Endothelial cell of umbilical vein (primary cell): Measurements from ENCODE around the gene CCSER2. TPM values are rescaled to one million over a fixed set of nuclear protein-coding genes. Genes with fewer than 3 reads are reported as not detected.

Experiments used
- BruUV-seq: library from RNA; stranded (reverse); fragments of 400-500 nt; replicated peaks from 2 replicates; lab custom pipeline; 2021; lab: Mats Ljungman, UMichigan
- CTCF ChIA-PET: fragments of 300-600, 350-600 bp; sonication (Branson Sonifier 250); formaldehyde crosslinking; loops from one replicate; lab custom pipeline; 2021; ENCODE audit warnings: antibody characterized with exemption, inconsistent platforms; lab: Charles Lee
- POLR2A ChIA-PET: fragments of 300-600, 350-600 bp; sonication (Branson Sonifier 250); formaldehyde crosslinking; loops from one replicate; lab custom pipeline; 2021; ENCODE audit warnings: antibody characterized with exemption, inconsistent platforms; lab: Charles Lee
- DNase-seq: peaks from one replicate; pipeline ENCODE4 v3.0.0-alpha.2; 2011; ENCODE audit warnings: low read depth, low spot score
- FAIRE-seq: peaks from 2 replicates; lab custom pipeline; 2011; peaks lifted over from hg19 to GRCh38; lab: Jason Lieb, UNC
- H2AFZ ChIP-seq: 2 replicates; pipeline ENCODE4 v1.6.0; 2012; ENCODE audit warnings: low read depth, low read length, control low read depth, inconsistent platforms
- H3K27ac ChIP-seq: 2 replicates; pipeline ENCODE4 v1.5.1; 2011; ENCODE audit warnings: low read depth, mild to moderate bottlenecking, control low read depth, low read length, moderate library complexity; ENCODE audit not compliant: insufficient read depth
- H3K27me3 ChIP-seq, 2 experiments: 2 replicates each; pipeline versions ENCODE4 v1.6.0 to v1.6.1; 2011; ENCODE audit warnings: low read length in 2 of 2, mixed read lengths in 1 of 2; ENCODE audit not compliant: control insufficient read depth in 2 of 2, insufficient read depth in 2 of 2
- H3K36me3 ChIP-seq, 2 experiments: 2 replicates in 1 of 2; 3 replicates in 1 of 2; pipeline ENCODE4 v1.5.1; 2011; ENCODE audit warnings: low read length in 2 of 2, mild to moderate bottlenecking in 1 of 2, moderate library complexity in 1 of 2; ENCODE audit not compliant: control insufficient read depth in 2 of 2, insufficient read depth in 2 of 2; ENCODE audit errors: extremely low read depth in 1 of 2
- H3K4me1 ChIP-seq: 3 replicates; pipeline ENCODE4 v1.5.1; 2011; ENCODE audit warnings: mild to moderate bottlenecking, low read length; ENCODE audit not compliant: control insufficient read depth, insufficient read depth; ENCODE audit errors: extremely low read depth
- H3K4me2 ChIP-seq: 2 replicates; pipeline ENCODE4 v1.6.1; 2011; ENCODE audit warnings: low read length, control low read depth, mixed read lengths; ENCODE audit not compliant: insufficient read depth
- H3K4me3 ChIP-seq, 3 experiments: fragments of 200-600 bp in 1 of 3; sonication (generic), shearing (Covaris generic) in 1 of 3; replicated peaks in 1 of 3; 2 replicates each; pipeline ENCODE4 v1.5.1; 2011 to 2016; ENCODE audit warnings: control low read depth in 3 of 3, low read length in 3 of 3, mild to moderate bottlenecking in 2 of 3, inconsistent platforms in 1 of 3, low read depth in 1 of 3, moderate library complexity in 1 of 3; ENCODE audit not compliant: insufficient read depth in 1 of 3
- H3K79me2 ChIP-seq: 2 replicates; pipeline ENCODE4 v1.6.0; 2012; ENCODE audit warnings: low read length, inconsistent platforms; ENCODE audit not compliant: control insufficient read depth, insufficient read depth
- H3K9ac ChIP-seq: replicated peaks from 2 replicates; pipeline ENCODE3; 2011; ENCODE audit warnings: low read length, control low read depth; ENCODE audit not compliant: insufficient read depth; ENCODE audit errors: extremely low read depth
- H3K9me1 ChIP-seq: replicated peaks from 3 replicates; pipeline ENCODE4 v1.6.0; 2011; ENCODE audit warnings: mild to moderate bottlenecking, low read length; ENCODE audit not compliant: control insufficient read depth, insufficient read depth; ENCODE audit errors: extremely low read depth
- H3K9me3 ChIP-seq: replicated peaks from 2 replicates; pipeline ENCODE4 v1.5.1; 2012; ENCODE audit warnings: low read length, inconsistent platforms; ENCODE audit not compliant: control insufficient read depth, insufficient read depth
- H4K20me1 ChIP-seq: replicated peaks from 2 replicates; pipeline ENCODE3; 2011; ENCODE audit warnings: mild to moderate bottlenecking, low read length; ENCODE audit not compliant: control insufficient read depth, insufficient read depth; ENCODE audit errors: extremely low read depth
- EZH2 ChIP-seq: IDR thresholded peaks from 2 replicates; pipeline ENCODE4 v1.6.1; 2012; ENCODE audit warnings: borderline replicate concordance, low read depth, mild to moderate bottlenecking, moderate library complexity, low read length, inconsistent platforms; ENCODE audit not compliant: severe bottlenecking
- FOS ChIP-seq: IDR thresholded peaks from 2 replicates; pipeline ENCODE4 v1.6.1; 2011; ENCODE audit warnings: mild to moderate bottlenecking, low read length, moderate library complexity, borderline replicate concordance; ENCODE audit not compliant: insufficient read depth
- GATA2 ChIP-seq: IDR thresholded peaks from 2 replicates; pipeline ENCODE4 v1.7.0; 2011; ENCODE audit warnings: low read depth, mild to moderate bottlenecking, moderate library complexity, mixed read lengths, low read length; ENCODE audit not compliant: insufficient read length, insufficient read depth
- JUN ChIP-seq: IDR thresholded peaks from 2 replicates; pipeline ENCODE4 v1.6.1; 2011; ENCODE audit warnings: borderline replicate concordance, low read depth; ENCODE audit not compliant: insufficient read length, insufficient read depth
- MYC ChIP-seq: IDR thresholded peaks from one replicate; pipeline ENCODE4 v1.6.1; 2011; ENCODE audit warnings: mild to moderate bottlenecking, low read depth, low read length
- POLR2A ChIP-seq: IDR thresholded peaks from 2 replicates; pipeline ENCODE4 v1.6.1; 2012; ENCODE audit warnings: low read depth, mild to moderate bottlenecking, control low read depth, low read length
- POLR2AphosphoS5 ChIP-seq: IDR thresholded peaks from 2 replicates; pipeline ENCODE4 v1.6.1; 2012; ENCODE audit warnings: low read depth, mild to moderate bottlenecking, control low read depth, low read length, moderate library complexity; ENCODE audit not compliant: insufficient read depth
- dilution Hi-C: fragments of 300-500 bp; cut with MboI; formaldehyde crosslinking; loops from one replicate; pipeline ENCODE4 v1.15.0; 2019; ENCODE audit warnings: low sequenced_read_pairs; ENCODE audit not compliant: extremely low pct_ligation_motif_present
- intact Hi-C: fragments of 100-400 bp; cut with micrococcal nuclease; formaldehyde crosslinking; loops from one replicate; pipeline ENCODE4 v1.10.0; 2022
- polyA plus RNA-seq, 4 experiments: library from polyadenylated mRNA; depleted of rRNA in 3 of 4; stranded (reverse) in 3 of 4; unstranded in 1 of 4; fragments of >200 nt; gene quantifications; 2 replicates each; pipeline versions ENCODE4 v1.2.1 to v1.2.3, GENCODE V29; 2011 to 2012; ENCODE audit warnings: missing spikeins in 1 of 4
- total RNA-seq: library from RNA; stranded (reverse); gene quantifications from 2 replicates; pipeline ENCODE4 v1.2.3, GENCODE V29; 2021
- TF ChIP-seq, protein P1 (sequence below), 2 donors: IDR thresholded peaks; 1 replicate in 1 of 2; 2 replicates in 1 of 2; pipeline ENCODE4 v1.5.1; 2011; ENCODE audit warnings: low read length in 2 of 2, mild to moderate bottlenecking in 2 of 2, moderate library complexity in 2 of 2, control low read depth in 1 of 2, inconsistent platforms in 1 of 2, low read depth in 1 of 2; ENCODE audit not compliant: insufficient read depth in 1 of 2; ENCODE audit errors: extremely low read depth in 1 of 2
- TF ChIP-seq, protein P2 (sequence below): IDR thresholded peaks from 2 replicates; pipeline ENCODE4 v1.6.1; 2011; ENCODE audit not compliant: insufficient read depth, insufficient read length

CCSER2 gene
- total and polyA plus RNA-seq, 2 donors (not counting 3 experiments of a cell fraction or from before 2014, with no cell fraction given) = 14.5 to 49.3 TPM

DNA sequence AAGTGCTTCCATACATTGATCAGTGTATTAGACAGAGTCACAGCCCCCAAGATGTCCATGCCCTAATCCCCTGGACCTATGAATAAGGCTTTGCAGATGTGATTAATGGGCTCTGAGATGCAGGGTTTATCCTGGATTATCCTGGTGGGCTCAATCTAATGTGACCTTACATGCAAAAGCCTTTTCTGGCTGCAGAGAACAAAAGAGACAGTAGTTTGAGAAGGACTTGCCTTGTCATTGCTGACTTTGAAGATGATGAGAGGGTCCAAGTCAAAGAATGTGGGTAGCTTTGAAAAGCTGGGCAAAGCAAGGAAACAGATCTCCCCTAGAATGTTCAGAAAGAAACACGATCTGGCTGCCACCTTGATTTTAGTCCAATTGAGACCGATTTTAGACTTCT is 238.7 kb downstream of the CCSER2 start:
- no peak for DNase-seq
- BruUV-seq = no TSS peak

More for the DNA sequence above, 238.7 kb downstream of the CCSER2 start:
- Histone ChIP-seq H2AFZ (no peak overlapping the region), H3K27ac (no peak overlapping the region), H3K79me2 (no peaks in the 10 kb centered on the region), H3K9me3 (no peaks in the 10 kb centered on the region), H3K27me3 (no peaks in the 10 kb centered on the region), H3K9ac (no peak overlapping the region), H3K4me2 (no peak overlapping the region), H3K36me3 (no peaks in the 10 kb centered on the region), H3K4me1 (no peaks in the 10 kb centered on the region), H3K4me3 (no peak overlapping the region), H3K9me1 (no peaks in the 10 kb centered on the region), H4K20me1 (no peaks in the 10 kb centered on the region)
- TF ChIP-seq, protein P1, sequence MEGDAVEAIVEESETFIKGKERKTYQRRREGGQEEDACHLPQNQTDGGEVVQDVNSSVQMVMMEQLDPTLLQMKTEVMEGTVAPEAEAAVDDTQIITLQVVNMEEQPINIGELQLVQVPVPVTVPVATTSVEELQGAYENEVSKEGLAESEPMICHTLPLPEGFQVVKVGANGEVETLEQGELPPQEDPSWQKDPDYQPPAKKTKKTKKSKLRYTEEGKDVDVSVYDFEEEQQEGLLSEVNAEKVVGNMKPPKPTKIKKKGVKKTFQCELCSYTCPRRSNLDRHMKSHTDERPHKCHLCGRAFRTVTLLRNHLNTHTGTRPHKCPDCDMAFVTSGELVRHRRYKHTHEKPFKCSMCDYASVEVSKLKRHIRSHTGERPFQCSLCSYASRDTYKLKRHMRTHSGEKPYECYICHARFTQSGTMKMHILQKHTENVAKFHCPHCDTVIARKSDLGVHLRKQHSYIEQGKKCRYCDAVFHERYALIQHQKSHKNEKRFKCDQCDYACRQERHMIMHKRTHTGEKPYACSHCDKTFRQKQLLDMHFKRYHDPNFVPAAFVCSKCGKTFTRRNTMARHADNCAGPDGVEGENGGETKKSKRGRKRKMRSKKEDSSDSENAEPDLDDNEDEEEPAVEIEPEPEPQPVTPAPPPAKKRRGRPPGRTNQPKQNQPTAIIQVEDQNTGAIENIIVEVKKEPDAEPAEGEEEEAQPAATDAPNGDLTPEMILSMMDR (IDR thresholded peaks at IDR 0.05; ENCODE audit: extremely low read depth in 1 of 2, insufficient read depth in 1 of 2, low read depth in 1 of 2, low read length in 2 of 2) = no peak
- TF ChIP-seq, protein P2, sequence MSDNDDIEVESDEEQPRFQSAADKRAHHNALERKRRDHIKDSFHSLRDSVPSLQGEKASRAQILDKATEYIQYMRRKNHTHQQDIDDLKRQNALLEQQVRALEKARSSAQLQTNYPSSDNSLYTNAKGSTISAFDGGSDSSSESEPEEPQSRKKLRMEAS = no peak
- TF ChIP-seq MYC (no peak), EZH2 (no peak), POLR2A (no peak), FOS (no peak), JUN (no peak), POLR2AphosphoS5 (no peak), GATA2 (no peak)
- no peak for FAIRE-seq
- intact Hi-C loops (no loop called here), dilution Hi-C loops (no loop called here)
- CTCF ChIA-PET = interaction anchor here (1.0 kb wide), 1 partner anchor 27 kb away, joined by 3 read pairs; no protein-coding TSS in a partner anchor
- POLR2A ChIA-PET = no interaction called here

Other genes with a start within 250 kb of the CCSER2 start
- gene GHITM, start 189.1 kb upstream of the CCSER2 start, total RNA-seq = 113 and 114 TPM in 2 replicates
- 96.5 and 122 TPM in 2 replicates for gene GHITM, start 189.1 kb upstream of the CCSER2 start, polyA plus RNA-seq
- not detected in 2 replicates for gene GPR15LG, start 154.8 kb upstream of the CCSER2 start, total RNA-seq
- gene GPR15LG, start 154.8 kb upstream of the CCSER2 start, polyA plus RNA-seq = not detected in 2 replicates
- 0.14 and 0.53 TPM in 2 replicates for gene CDHR1, start 134.1 kb upstream of the CCSER2 start, total RNA-seq
- 0.11 and 0.13 TPM in 2 replicates for gene CDHR1, start 134.1 kb upstream of the CCSER2 start, polyA plus RNA-seq
- not detected in 2 replicates for gene LRIT2, start 103.0 kb upstream of the CCSER2 start, total RNA-seq
- gene LRIT2, start 103.0 kb upstream of the CCSER2 start, polyA plus RNA-seq = not detected in 2 replicates
- not detected in 2 replicates for gene LRIT1, start 87.0 kb upstream of the CCSER2 start, total RNA-seq
- not detected in 2 replicates for gene LRIT1, start 87.0 kb upstream of the CCSER2 start, polyA plus RNA-seq
- gene RGR, start 83.5 kb upstream of the CCSER2 start, total RNA-seq = not detected in 2 replicates
- gene RGR, start 83.5 kb upstream of the CCSER2 start, polyA plus RNA-seq = not detected in 2 replicates